OCI-LY1 (cell line): Measurements from ENCODE around the gene RAPGEF5.

Experiments used
- EZH2 ChIP-seq: fragments of 200-600 bp; sonication (generic), shearing (Covaris generic); IDR thresholded peaks from 2 replicates; pipeline ENCODE4 v1.8.0; 2017; ENCODE audit warnings: borderline replicate concordance, mixed run types, mild to moderate bottlenecking, antibody characterized with exemption, low read length, moderate library complexity, mixed read lengths
- TF ChIP-seq, protein P1 (sequence below): fragments of 200-600 bp; sonication (generic), shearing (Covaris generic); IDR thresholded peaks from 2 replicates; pipeline ENCODE4 v1.5.1; 2017; ENCODE audit warnings: mild to moderate bottlenecking, antibody characterized with exemption, low read length, moderate library complexity, mixed read lengths

DNA sequence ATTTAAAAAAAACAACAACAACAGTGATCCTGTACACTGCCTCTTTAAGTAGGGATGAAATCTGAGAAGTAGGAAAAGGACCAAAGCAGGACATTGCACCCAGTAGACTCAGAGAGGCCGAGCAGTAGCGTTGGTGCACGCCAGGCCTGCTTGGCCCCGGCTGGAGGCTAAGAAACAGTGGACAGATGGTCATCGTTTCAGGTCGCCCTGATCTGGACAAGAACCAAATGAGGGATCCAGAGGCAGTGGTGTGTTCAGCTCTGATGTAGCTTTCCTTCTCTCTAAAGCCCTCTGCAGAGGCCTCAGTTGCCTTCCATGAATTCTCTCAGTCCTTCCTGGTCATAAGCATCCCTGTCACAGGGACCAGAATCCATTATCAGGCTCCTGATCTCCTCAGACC lies 269.1 kb downstream of the RAPGEF5 start:
- TF ChIP-seq, protein P1, sequence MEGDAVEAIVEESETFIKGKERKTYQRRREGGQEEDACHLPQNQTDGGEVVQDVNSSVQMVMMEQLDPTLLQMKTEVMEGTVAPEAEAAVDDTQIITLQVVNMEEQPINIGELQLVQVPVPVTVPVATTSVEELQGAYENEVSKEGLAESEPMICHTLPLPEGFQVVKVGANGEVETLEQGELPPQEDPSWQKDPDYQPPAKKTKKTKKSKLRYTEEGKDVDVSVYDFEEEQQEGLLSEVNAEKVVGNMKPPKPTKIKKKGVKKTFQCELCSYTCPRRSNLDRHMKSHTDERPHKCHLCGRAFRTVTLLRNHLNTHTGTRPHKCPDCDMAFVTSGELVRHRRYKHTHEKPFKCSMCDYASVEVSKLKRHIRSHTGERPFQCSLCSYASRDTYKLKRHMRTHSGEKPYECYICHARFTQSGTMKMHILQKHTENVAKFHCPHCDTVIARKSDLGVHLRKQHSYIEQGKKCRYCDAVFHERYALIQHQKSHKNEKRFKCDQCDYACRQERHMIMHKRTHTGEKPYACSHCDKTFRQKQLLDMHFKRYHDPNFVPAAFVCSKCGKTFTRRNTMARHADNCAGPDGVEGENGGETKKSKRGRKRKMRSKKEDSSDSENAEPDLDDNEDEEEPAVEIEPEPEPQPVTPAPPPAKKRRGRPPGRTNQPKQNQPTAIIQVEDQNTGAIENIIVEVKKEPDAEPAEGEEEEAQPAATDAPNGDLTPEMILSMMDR = no peak
- no peak for TF ChIP-seq EZH2
